Peyer's patch (tissue), 4 donors: Measurements from ENCODE around the gene CELF2. TPM values are rescaled to one million over a fixed set of nuclear protein-coding genes. Genes with fewer than 3 reads are reported as not detected.

Source experiments
- DNase-seq, 3 donors: peaks; one replicate each; pipeline ENCODE4 v3.0.0-alpha.2; 2017 to 2019
- H3K27ac ChIP-seq, 4 donors: fragments of 200-600 bp; sonication (generic); one replicate each; pipeline ENCODE4 v1.5.1; 2016 to 2019
- H3K27me3 ChIP-seq, 2 donors: fragments of 200-600 bp; sonication (generic); one replicate each; pipeline ENCODE4 v1.5.1; 2019
- H3K36me3 ChIP-seq, 3 donors: fragments of 200-600 bp; sonication (generic); one replicate each; pipeline ENCODE4 v1.5.1; 2016 to 2019
- H3K4me1 ChIP-seq, 4 donors: fragments of 200-600 bp; sonication (generic); one replicate each; pipeline ENCODE4 v1.5.1; 2016 to 2019
- H3K4me3 ChIP-seq, 4 donors: fragments of 200-600 bp; sonication (generic); 1 replicate in 3 of 4; 2 replicates in 1 of 4; pipeline ENCODE4 v1.5.1; 2016 to 2019; ENCODE audit warnings: mild to moderate bottlenecking in 1 of 4
- H3K9me3 ChIP-seq, 4 donors: fragments of 200-600 bp; sonication (generic); one replicate each; pipeline ENCODE4 v1.5.1; 2016 to 2019; ENCODE audit warnings: mild to moderate bottlenecking in 1 of 4
- POLR2A ChIP-seq, 2 donors: fragments of 450-650 bp; IDR thresholded peaks; one replicate each; pipeline ENCODE4 v1.5.1; 2017; ENCODE audit warnings: antibody characterized with exemption in 2 of 2, mild to moderate bottlenecking in 2 of 2, moderate library complexity in 2 of 2
- total RNA-seq, 4 donors: library from RNA; depleted of rRNA; stranded (reverse); fragments of >200 nt; gene quantifications; one replicate each; pipeline ENCODE4 v1.1.0, GENCODE V29; 2016
- TF ChIP-seq, protein P1 (sequence below), 6 experiments: fragments of 450-650 bp in 4 of 6; fragments of 200-600 bp in 2 of 6; sonication (generic) in 1 of 6; IDR thresholded peaks; one replicate each; pipeline ENCODE4 v1.5.1; 2017 to 2019; ENCODE audit warnings: antibody characterized with exemption in 6 of 6, mild to moderate bottlenecking in 3 of 6, moderate library complexity in 1 of 6

CELF2 gene
- total RNA-seq, 4 donors from 2014 or later = 20.5 to 110 (median 40.7) TPM

DNA sequence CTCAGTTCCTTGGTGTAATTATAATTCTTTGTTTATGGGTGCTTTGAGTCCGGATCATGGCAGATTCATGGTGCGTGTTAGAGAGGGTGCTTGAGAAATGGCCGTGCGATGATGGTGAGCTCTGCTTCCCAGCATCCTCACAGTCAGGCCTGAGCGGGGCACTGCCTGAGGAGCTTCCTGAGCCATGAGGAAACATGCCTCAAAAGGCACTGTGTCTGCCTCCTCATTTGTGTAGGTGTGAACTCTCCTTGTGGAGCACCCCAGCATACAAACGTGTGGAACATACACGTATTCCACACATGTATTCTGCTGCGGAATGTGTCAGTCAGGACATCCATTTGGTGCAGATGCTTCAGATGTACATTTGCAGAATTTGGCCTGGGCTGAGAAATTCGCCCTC is 205.4 kb downstream of the CELF2 start:
- Histone ChIP-seq H3K27ac (no peak overlapping the region), H3K9me3 (no peaks in the 10 kb centered on the region), H3K4me3 (no peak overlapping the region), H3K36me3 (no peaks in the 10 kb centered on the region), H3K27me3 (no peaks in the 10 kb centered on the region), H3K4me1 (peaks cover 0 to 23% (median 18%) of the 10 kb centered on the region in 4 donors)
- no peak for DNase-seq
- TF ChIP-seq, protein P1, sequence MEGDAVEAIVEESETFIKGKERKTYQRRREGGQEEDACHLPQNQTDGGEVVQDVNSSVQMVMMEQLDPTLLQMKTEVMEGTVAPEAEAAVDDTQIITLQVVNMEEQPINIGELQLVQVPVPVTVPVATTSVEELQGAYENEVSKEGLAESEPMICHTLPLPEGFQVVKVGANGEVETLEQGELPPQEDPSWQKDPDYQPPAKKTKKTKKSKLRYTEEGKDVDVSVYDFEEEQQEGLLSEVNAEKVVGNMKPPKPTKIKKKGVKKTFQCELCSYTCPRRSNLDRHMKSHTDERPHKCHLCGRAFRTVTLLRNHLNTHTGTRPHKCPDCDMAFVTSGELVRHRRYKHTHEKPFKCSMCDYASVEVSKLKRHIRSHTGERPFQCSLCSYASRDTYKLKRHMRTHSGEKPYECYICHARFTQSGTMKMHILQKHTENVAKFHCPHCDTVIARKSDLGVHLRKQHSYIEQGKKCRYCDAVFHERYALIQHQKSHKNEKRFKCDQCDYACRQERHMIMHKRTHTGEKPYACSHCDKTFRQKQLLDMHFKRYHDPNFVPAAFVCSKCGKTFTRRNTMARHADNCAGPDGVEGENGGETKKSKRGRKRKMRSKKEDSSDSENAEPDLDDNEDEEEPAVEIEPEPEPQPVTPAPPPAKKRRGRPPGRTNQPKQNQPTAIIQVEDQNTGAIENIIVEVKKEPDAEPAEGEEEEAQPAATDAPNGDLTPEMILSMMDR (IDR thresholded peaks at IDR 0.05) = no peak
- no peak for TF ChIP-seq POLR2A (IDR thresholded peaks at IDR 0.05)

DNA sequence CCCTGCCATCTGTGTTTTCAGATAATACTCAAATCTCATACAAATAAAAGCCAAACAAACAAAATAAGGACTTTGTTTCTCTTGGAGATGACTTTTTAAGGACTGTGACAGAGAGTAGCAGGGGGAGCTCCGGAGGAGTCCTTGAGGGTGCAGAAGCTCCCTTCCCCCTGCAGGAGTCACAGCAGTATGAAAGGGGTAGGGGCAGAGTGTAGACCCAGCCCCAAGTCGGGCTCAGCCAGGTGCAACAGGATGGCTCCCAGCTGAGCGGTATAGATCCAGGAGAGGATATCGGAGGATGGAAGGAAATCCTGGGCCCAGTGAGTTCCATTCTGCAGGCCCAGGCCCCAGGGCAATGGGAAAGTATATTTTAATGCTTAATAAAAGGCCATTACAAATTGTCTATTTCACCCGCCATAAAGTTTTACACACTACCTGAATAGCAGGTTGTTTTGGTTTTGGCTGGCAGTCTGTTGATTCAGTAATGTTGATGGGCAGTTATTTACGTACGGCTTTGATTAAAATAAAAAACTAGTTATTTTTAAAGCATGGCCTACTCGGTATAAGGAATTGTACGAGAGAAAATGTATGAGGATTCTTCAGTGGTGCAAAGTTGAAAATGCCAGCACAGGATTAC is 206.0 kb downstream of the CELF2 start:
- no peak for DNase-seq
- TF ChIP-seq, protein P1 (IDR thresholded peaks at IDR 0.05) = no peak
- TF ChIP-seq POLR2A (IDR thresholded peaks at IDR 0.05) = no peak
- H3K36me3 ChIP-seq = no peaks in the 10 kb centered on the region
- H3K9me3 ChIP-seq = no peaks in the 10 kb centered on the region
- H3K27me3 ChIP-seq = no peaks in the 10 kb centered on the region
- H3K4me1 ChIP-seq = peaks cover 0 to 23% (median 18%) of the 10 kb centered on the region in 4 donors
- no peak overlapping the region for H3K27ac ChIP-seq
- no peak overlapping the region for H3K4me3 ChIP-seq

- peaks cover 0 to 23% (median 18%) of the 10 kb centered on the region in 4 donors for H3K4me1 ChIP-seq
- TF ChIP-seq, protein P1 (IDR thresholded peaks at IDR 0.05) = no peak
- no peak for TF ChIP-seq POLR2A (IDR thresholded peaks at IDR 0.05)
- no peak for DNase-seq
- H3K27ac ChIP-seq = no peak overlapping the region
- no peaks in the 10 kb centered on the region for H3K27me3 ChIP-seq
- H3K36me3 ChIP-seq = no peaks in the 10 kb centered on the region
- H3K4me3 ChIP-seq = no peak overlapping the region
- H3K9me3 ChIP-seq = no peaks in the 10 kb centered on the region
These were observed 206.6 kb downstream of the CELF2 start for GRCh38 chr10:11224321-11224720.

DNA sequence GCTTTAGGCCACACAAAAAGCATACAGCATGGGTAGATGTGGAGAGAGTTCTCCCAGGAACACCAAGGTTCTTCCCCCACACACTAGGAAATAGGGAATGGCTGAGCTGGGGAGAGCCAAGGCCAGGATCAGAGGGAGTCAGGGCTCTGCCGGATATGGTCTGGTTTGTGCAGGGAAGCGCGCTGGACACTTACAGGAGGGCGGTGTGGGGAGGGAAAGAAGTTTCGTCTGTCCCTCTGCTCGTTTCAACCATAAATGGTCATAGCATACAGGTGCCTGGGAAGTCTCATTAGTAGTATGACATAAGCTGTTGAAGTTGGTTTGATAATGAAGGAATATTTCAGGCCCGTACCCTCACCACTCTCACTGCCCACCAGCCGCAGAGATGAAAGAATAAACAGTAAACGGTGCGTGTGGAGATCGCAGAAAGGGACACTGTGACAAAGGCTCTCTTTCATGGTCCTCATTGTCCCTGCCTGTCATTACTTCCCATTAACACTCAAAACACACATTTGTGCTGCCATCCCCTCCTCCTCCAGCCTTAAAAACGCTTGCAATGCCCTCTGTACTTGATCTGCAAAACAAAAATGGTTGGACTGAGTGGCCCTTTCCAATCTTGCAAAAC is 207.2 kb downstream of the CELF2 start:
- Histone ChIP-seq H3K36me3 (no peaks in the 10 kb centered on the region), H3K27me3 (no peaks in the 10 kb centered on the region), H3K4me3 (no peak overlapping the region), H3K27ac (no peak overlapping the region), H3K4me1 (peaks cover 0 to 23% (median 18%) of the 10 kb centered on the region in 4 donors), H3K9me3 (no peaks in the 10 kb centered on the region)
- DNase-seq = no peak
- TF ChIP-seq, protein P1 (IDR thresholded peaks at IDR 0.05) = no peak
- no peak for TF ChIP-seq POLR2A (IDR thresholded peaks at IDR 0.05)

DNA sequence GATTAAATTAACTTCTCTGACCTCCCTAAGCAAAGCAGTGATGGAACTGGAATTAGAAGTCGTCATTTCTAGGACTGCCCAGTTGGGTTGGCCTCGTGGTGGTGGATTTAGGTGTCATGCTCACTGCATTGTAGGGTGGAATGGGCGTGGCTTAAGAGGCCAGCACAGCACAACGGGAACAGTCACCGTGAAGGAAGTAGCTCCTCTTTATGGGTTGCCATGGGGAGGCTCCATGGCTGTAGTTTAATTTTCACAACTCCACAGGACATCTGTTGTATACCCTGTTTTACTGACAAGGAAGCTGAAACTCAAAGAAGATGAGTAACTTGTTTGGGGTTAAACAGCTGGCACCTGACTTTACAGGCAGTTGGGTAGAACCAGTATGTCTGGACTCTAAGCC is 208.3 kb downstream of the CELF2 start:
- H3K27me3 ChIP-seq = no peaks in the 10 kb centered on the region
- H3K36me3 ChIP-seq = no peaks in the 10 kb centered on the region
- no peak overlapping the region for H3K4me3 ChIP-seq
- H3K9me3 ChIP-seq = no peaks in the 10 kb centered on the region
- TF ChIP-seq, protein P1 (IDR thresholded peaks at IDR 0.05) = no peak
- no peak for TF ChIP-seq POLR2A (IDR thresholded peaks at IDR 0.05)
- peak in 2 of 3 donors; percentile 66 to 71 for DNase-seq
- peaks cover 0 to 23% (median 18%) of the 10 kb centered on the region in 4 donors for H3K4me1 ChIP-seq
- peak overlapping the region in 2 of 4 donors; percentile 22 to 73 for H3K27ac ChIP-seq
